T-helper 2 cell (primary cell): ENCODE data around the gene C16orf89.
A peak's percentile ranks its signal among the peaks of the same experiment; 100 is the strongest.
"Not testable (repeated sequence)": the region's sequence is repeated elsewhere in the genome, so short reads cannot be mapped to it uniquely, and the experiment has no call there.

Experiments used
- DNase-seq, 5 experiments: peaks; one replicate each; pipeline versions ENCODE4 v3.0.0 to v3.0.0-alpha.2; 2012 to 2022

The C16orf89 gene

DNA sequence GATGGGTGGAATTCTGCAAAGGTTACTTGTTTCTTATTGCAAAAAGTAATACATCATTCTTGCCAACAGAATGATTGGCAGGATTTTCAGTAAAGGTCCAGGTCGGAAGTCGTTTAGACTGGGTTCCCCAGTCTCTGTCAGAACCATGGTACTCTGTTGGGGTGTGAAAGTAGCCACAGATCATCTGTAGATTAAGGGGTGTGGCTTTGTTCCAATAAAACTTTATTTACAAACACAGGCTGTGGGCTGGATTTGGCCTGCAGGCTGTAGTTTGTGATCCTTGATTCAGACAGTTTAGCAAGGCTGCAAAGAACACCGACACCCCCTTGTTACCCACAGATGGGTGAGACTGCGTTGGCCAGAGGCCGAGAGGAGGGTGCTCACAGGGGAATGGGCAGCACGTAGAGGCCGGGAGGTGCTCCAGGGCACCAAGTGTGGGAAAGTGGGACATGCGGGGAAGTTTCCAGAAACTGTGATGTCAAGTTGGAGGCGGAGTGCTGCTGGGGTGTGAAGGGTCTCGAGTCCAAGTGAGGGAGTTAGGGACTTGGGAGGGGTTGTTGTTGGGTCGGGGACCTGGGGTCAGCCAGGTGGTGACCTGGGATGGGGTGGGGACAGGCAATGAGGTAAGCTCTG, 18.5 kb upstream of the C16orf89 start:
- DNase-seq = not testable (repeated sequence)

DNA sequence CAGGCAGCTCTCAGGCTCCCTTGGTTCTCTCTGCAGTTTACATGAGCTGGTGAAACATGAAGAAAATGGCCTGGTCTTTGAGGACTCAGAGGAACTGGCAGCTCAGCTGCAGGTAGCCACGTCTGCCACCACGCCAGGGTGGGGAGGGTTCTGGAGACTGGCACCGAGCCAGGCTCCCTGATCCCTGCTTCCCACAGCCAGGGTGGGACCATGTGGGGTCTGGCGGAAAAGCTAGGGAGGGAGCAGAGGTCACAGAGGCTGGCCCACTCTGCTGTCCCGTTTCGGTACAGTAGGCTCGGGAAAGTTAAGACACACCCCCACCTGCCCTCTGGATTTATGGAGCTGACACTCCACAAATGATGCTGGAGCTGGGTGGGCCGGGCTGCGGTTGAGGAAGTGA, 17.9 kb upstream of the C16orf89 start:
- not testable (repeated sequence) for DNase-seq

- not testable (repeated sequence) for DNase-seq
Measured at GRCh38 chr16:5080996-5081395, 15.2 kb upstream of the C16orf89 start.

DNA sequence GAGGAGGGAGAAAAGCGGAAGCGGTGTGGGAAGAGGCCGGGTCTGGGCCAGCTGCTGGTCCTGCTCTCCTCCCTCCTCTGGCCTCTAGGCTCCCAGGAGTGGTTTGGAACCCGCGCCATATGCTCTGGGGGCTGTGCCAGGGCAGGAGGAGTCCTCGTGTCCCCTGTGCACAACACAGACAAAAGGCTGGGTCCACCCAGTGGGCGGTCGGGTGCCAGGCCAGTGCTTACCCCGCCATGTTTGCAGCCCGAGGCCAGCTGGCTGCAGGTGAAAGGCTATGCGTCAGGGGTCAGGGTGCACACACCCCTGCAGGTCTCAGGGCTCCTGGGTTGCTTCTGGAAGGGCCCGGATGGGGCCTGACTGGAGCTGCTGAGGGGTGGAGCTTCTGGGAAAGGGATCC, 14.7 kb upstream of the C16orf89 start:
- not testable (repeated sequence) for DNase-seq

GRCh38 chr16:5078626-5079025, 12.9 kb upstream of the C16orf89 start:
- no peak for DNase-seq

DNA sequence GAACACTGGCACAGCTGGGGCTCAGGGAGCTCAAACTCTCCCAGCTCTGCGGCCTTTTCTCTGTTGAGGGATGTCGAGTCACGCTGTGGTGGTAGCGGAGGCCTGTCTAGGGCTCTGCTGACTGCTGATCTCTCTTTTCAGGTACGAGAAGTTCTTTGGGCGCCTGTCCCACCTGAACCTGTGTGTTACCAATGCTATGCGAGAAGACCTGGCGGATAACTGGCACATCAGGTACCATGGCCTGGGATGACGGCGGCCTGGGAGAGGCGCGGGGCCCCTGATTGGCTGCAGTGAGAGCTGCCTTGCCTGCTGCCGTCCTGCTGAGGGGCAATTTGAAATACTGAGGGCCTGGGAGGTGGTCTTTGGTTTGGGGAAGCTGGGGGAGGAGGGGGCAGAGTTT, 11.5 kb upstream of the C16orf89 start:
- no peak for DNase-seq

- DNase-seq = no peak
Measured at GRCh38 chr16:5075637-5076036, 9.9 kb upstream of the C16orf89 start.

DNA sequence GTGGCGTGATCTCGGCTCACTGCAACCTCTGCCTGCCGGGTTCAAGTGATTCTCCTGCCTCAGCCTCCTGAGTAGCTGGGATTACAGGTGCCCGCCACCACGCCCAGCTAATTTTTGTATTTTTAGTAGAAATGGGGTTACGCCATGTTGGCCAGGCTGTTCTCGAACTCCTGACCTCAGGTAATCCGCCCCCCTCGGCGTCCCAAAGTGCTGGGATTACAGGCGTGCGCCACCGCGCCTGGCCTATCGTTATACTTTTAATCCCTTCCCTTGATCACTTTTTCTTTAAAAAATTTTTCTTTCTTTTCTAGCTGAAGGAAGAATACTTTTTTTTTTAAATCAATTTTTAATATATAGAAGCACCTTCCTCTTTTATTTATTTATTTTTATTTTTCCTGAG, 8.0 kb upstream of the C16orf89 start:
- not testable (repeated sequence) for DNase-seq

GRCh38 chr16:5073279-5073629, 7.5 kb upstream of the C16orf89 start:
- no peak for DNase-seq

- DNase-seq = no peak
Measured at GRCh38 chr16:5072334-5073278, 6.8 kb upstream of the C16orf89 start.

GRCh38 chr16:5071681-5072333, 6.1 kb upstream of the C16orf89 start, which contains the start of gene ALG1:
TSS of gene ALG1 (plus strand) at chr16:5071843. CDS start at chr16:5071850, 7 bp downstream.
- DNase-seq = peak; percentile 76 to 92 (median 80)

GRCh38 chr16:5071341-5071680, 5.6 kb upstream of the C16orf89 start:
- DNase-seq = no peak

DNA sequence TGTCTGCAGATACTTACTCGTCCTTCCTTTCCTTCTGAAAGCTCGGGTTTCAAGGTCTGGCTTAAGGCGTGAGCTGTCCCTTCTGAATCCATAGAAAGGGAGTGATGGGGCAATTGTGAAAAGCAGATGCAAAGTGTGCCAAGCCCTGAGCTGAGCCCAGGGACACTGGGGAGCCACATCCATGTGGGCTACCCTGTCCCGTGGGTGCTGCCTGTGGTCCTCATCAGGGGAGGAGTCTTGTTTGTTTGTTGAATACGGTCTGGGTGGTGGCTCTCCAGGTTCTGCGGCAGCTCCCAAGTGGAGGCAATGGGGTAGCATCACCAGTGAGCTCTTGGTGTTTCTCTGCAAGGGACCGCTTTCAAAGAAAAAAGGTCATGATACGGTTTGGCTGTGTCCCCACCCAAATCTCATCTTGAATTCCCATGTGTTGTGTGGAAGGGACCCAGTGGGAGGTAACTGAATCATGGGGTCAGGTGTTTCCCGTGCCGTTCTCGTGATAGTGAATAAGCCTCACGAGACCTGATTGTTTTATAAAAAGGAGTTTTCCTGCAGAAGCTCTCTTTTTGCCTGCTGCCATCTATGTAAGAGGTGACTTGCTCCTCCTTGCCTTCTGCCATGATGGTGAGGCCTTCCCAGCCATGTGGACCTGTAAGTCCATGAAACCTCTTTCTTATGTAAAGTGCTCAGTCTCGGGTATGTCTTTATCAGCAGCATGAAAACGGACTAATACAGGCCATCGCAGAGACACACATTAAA, 4.9 kb upstream of the C16orf89 start:
- DNase-seq = no peak

GRCh38 chr16:5069854-5070253, 4.1 kb upstream of the C16orf89 start:
- DNase-seq = no peak

GRCh38 chr16:5069048-5069447, 3.3 kb upstream of the C16orf89 start:
- DNase-seq = no peak

DNA sequence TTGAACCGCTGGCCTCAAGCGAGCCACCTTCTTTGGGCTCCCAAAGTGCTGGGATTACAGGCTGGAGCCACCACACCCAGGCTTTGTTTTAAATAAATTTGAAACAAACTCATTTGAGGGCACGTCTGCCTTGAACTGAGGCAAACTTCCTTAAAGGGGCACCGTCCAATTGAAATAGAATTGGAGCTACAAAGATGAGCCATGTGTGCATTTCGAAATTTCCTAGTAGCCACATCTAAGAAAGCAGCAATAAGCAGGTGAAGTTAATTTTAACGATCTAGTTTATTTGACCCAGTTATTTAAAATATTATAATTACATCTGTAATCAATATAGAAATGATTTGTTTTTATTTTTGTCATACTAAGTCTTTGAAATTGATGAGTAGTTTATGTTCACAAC, 755 bp upstream of the C16orf89 start:
- DNase-seq = no peak

DNA sequence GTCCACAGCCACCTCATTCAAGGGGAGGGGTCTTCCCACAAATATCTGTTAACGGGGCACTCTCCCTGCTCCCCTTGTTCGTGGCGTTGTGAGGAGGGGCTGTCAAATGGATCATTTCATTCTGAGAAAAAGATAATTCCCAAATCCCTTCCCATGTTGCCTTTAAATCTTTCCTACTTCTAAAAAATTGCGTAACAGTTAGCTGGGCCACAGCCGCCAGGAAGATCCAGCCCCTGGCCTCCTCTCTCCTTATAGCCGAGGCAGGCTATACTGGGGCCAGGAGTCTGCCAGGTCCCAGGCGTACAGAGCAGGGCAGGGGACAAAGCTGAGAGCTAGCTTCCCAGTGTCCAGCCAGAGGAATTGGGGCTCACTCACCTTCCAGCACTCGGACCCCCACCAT, 430 bp downstream of the C16orf89 start:
- DNase-seq = no peak

- no peak for DNase-seq
Measured at GRCh38 chr16:5064915-5065314, 841 bp downstream of the C16orf89 start.

GRCh38 chr16:5062790-5063765, 2.7 kb downstream of the C16orf89 start:
- DNase-seq = no peak

GRCh38 chr16:5062051-5062450, 3.7 kb downstream of the C16orf89 start:
- no peak for DNase-seq

- DNase-seq = no peak
Measured at GRCh38 chr16:5060073-5060641, 5.6 kb downstream of the C16orf89 start.
